HG03442 (cell line): ENCODE results near the gene ICA1.

Experiments
- ATAC-seq: cut with Tn5 transposase; IDR thresholded peaks from one replicate; pipeline ENCODE4 v1.9.1; 2021; ENCODE audit warnings: mild to moderate bottlenecking, moderate library complexity; ENCODE audit not compliant: unreplicated experiment

ICA1 gene

DNA sequence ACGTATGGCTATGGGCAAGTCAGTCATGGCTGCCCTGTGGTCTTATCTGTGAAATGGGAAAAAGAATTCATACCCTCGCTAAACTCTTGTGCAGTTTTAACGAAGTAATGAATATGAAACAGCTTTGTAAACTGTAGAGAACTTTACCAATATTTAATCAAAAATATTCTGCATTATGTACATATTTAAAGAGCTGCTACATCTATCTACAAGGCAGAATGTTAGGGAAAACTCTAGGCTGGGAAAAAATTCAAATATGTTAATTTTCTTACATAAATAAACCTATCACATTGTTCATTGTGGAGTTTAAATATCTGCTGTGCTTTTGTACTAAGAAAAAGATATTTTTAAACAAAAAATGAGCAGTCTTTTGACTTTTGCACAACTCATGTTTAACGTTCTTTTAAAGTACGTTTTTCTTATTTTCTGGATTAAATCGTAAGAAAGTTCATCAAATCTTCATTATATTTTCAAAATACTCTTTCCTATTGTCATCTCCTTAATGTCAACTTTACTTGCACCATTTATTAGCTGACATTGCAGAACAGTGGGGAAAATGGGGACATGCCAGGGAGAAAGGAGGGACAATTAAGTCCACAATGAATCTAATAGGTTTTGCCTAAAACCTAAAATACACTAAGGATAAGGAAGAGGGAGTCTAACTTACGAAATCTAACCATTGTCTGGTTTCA lies 57.5 kb downstream of the ICA1 start:
- no peak for ATAC-seq

DNA sequence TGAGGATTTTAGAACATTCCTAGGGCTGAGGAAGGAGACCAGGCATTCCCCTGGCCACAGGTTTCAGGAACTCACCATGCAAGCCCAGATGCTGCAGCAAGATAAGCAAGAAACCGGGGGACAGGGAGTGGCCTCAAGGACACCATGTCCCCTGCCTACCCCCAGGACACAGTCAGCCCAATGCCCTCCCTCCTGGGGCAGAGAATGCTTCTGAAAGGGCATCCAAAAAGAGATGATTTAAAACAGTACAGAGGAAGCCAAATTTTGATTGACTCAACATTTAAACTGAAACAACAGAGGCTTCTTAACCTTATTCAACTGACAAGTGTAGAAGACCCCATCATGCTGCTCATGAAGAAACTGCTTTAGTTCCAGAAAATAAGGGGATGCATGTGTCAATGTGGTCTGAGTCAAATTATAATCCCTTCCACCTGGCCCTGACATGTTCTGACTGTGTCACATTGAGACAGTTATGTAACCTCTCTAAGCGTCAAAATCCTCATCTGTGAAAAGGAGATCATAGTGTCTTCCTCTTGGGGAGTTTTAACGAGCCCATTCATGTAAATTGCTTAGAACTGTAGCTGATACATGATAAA lies 60.0 kb downstream of the ICA1 start:
- peak; percentile 50 for ATAC-seq

DNA sequence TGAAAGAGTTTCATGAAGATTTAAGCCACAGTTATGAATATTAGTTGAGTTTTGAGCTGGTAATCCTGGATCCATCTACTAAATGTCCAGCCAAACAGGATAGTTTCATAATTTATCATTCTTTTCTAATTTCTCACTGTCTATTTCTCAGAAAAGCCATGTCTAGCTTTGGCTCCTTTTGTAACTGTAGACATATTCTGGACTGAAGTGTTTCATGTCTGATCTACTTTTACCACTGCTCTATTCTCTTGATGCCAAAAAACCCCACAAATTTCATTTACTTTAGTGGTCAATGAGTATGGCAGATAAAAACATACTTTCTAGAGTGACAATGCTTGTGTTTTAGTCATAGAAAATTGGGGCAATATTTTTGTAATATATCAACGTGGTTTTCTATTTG lies 61.2 kb downstream of the ICA1 start:
- ATAC-seq, result no peak

DNA sequence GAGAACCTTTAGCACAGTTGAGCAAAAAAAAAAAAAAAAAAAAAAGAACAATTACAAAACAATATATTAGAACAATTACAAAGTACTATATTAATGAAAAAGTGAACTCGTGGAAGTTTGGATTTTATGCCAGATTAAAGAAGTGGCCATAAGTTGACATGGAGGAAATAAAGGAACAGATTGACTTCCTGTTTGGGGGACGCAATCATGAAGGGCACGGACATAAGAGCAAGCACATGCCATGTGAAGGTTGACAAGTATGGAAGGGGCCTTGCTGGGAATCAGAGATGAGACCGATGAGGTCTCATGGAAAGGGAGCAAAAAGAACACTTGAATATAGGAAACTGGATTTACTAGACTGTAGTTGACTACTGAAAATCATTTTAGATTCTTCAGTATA lies 61.7 kb downstream of the ICA1 start:
- ATAC-seq, result no peak

DNA sequence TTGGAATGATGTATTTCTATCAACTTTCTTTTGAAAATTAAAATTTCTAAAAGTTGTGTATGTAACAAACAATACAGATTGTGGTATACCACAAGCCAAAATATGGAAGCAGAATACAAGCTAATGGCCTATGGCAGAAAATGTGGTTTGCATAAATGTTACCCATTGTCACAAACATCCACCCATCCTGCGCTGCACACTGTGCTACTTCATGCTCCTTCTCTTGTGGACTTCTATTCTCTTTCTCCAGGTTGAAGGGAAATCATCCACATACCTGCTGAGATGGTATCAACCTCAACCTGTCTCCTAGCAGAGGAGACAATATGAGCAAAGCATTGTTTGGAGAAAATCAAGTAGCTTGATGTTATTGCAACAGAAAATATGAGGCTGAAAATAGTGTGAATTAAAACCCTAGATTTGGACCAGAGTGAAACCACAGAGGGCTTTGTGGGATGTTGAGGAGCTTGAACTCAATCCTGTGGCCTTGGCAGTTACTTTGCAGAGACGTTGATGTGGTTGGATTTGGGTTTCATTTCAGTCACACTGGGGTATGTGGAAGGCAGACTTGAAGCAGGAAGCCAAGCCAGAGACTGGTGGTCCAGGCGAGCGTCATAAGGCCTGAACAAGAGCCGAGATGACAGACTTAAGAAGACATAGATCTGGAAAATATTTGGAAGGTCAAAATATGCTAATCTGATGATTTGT lies 63.8 kb downstream of the ICA1 start:
- no peak for ATAC-seq

DNA sequence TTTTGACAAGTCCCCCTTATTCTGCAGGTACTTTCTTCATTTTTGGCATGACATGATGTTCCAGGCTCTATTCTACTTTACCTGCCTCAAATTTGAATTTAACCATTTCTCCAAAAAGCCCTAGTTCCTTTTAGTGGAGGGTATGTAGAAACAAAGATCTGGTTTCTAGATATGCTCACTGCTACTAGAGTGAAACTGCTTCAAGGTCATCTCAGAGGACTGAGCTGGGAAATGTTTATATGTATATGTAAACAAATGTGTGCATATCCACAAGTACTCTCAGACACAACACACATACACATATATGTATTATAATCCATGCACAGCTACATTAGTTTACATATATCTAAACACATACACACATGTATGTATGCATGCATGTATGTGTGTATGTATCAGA lies 69.1 kb downstream of the ICA1 start:
- no peak for ATAC-seq

DNA sequence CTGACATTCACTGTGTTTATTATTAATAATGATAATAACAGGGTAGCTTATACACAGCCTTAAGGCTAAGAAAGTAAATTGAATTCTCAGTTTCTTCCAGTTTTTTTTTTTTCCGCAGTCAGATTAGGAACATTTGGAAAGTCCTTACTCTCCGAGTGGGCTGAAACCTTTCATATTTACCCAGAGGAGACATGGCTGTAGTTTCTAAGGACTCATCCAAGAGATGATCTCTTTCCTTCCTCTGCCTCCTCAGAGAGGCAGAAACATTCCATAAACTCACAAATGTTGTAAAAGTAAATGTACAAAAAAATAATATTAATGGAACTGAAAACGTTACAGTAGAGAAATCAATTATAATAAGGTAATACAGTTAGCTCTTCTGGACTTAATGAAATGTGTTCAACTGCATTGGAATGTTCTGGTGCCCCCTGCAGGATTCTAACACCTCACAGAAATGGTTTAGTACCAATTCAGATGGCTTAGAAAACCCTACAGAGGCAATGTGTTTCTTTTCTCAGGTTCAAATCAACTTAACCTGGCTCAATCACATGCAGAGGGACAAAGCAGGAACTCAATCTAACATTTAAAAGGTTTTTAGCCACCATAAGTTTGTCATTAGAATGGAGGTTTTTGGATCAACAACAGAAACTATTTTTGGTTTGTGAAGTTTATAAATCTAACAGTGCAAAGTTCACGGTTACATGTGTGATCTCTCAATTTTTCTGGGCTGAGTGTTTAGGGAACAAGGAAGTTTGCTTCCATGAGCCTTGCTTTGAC lies 71.7 kb downstream of the ICA1 start:
- ATAC-seq, result peak; percentile 89

DNA sequence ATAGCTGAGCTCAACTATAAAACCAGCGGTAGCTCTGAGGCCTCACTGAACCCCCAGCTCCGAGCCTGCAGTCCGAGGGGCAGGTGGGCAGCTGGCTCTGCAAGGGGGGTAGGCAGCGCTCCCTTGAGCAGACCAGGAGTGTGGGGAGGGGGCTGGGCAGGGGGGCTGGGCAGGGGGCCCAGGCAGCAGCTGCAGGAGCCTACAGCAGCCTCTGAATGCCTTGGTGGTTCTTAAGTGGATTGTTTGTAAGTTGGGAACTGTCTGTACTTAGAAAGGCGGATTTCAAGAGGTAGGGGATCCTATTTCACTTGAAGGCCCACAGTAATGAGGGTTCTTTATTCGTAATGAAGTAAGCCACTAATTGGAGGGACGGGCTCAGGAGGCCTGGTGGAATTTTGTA lies 72.3 kb downstream of the ICA1 start:
- no peak for ATAC-seq

DNA sequence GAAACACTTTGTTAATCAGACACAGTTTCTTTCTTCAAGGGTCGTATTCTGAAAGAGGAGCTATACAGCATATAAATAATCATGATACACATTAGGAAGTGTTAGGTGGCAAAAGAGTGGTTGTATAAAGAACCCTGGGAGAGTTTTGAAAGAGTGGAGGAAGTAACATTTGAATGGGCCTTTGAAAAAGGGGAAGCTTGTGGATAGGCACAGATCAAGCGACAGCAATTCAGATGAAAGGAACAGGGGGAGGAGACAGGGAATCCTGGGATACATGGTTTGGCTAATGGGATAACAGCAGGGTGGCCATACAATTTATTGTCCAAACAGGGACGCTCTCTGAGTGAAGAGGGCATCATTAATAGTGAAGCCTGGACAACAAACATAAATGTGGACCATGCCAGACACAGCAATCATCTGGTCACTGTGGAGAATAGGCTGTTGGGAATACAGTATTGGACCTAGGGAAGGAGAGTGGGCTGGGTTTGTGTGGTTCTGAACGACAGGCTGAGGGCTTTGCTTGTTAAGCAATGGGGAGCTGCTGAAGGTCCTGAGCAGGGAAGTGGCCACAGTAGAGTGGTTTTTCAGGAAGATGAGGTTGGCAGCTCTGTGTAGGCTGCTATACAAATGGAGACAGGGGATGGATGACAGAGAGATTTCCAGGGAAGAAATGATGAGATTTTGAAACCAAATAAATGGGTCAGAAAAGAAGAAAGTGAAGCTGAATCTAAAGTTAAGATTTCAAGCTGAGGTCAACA lies 75.9 kb downstream of the ICA1 start:
- no peak for ATAC-seq

DNA sequence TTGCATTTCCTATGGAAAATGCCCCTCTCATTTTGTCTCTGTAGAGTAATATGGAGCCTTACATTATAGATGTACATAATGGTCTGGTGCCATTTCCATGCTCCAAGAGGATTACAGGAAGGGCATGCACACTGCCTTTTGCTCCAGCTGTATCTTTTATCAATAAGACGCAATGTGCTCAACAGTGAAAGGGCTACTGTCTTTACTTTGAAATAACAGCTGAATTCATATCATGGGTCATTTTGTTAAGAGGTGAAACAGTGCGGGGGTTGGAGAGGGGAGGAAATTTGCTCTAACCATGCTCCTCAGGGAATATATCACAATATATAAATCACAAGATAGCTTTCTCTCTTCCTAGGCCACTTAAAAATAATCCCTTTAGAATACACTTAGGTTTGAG lies 77.7 kb downstream of the ICA1 start:
- no peak for ATAC-seq

DNA sequence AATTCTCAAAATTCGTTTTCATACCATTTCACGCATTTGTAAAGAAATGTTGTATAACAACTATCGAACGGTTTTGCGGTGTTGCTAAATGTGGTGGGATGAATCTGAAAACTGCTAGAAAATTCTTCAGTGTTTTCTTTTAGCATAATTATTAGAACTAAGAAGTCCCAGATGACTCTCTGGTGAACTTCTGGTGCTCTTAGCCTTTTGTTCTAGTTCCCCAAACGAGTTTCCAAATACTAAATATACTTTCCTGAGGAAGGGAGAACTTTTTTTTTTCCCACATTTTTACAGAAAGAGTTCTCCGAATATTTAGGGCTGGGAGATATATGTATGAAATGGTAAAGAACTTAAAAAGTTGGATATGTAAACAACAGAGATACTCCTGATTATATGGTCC lies 82.5 kb downstream of the ICA1 start:
- no peak for ATAC-seq

DNA sequence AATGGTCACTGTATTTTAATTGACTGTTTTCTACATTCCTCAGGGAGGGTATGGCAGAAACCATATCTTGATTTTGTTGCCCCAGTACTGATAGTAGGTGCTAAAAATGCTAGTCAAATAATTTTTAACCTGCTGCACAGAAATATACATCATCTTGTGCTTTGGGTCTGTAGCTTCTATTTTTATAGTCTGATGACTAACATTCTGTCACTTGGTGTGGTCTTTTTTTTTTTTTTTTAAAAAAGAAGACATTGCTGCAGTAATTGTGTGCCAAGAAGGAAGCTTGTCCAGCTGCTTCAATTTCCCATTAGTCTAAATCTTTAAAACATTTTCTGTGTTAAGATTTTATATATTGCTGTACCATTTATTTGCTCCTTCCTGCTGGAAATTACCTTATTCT lies 83.6 kb downstream of the ICA1 start:
- no peak for ATAC-seq

DNA sequence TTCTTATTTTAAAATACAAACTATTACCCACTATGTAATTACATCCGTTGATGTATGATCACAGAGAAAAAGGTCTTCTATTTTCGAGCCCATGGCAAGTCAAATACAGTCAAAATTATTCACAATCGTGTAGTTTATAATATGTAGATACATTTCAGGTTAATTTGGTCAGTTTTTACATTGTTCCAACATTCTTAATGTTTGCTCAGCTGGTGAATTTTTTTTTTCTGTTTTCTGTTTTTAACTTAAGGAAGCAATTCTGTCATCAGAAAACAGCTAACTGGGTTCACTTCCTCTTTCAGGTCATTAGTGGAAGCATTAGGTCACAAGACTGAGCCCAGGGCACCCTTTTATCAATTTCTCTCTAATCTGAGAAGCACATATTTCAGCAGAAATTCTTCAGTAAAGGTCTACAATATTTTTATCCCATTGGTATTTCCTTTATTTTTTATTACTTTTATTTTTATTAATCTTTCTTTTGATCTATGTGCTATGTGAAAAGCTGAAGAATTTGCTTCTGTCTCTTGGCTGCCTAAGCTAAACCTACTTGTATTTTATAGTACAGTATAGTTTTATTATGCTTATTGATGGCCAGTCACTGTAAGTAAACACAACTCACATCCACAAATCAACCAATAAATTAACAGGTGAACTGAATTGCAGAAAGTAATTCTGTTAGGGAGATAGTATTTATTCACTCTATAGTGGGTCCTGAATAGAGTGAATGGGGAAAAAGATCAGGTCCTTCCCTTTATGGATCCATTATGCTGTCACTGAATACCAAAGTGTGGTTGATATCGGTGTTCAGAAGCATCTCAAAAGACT lies 84.6 kb downstream of the ICA1 start:
- ATAC-seq, result peak; percentile 35

DNA sequence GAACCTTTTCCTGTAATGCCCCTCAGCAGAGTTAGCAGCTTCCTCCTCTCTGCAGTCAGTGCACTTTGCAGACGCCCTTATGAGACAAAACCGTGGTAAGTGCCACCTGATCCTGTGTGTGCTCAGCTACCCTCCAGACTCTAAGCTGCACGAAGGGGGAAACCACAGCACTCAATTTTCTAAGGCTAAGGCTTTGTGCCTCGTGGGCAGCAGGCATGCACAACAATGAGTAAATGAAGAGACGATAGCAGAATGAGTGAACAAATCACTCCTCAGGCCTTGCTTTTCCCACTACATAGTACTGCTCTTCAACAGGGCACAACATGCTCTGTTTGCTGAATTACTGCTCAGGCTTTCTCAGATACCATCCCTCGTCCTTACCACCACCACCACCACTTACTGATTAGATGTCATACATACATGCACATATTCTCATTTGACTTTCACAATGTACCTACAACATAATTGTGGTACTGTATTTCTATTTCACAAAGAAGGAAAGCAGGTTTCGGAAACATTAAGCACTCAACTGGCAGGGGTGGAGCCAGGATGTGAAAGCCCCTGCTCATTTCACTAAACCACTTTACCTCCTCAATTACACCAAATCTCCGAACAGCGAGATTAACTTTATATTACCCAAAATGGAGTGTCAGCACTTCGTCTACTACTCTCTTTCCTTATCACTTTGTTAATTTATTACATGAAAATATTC lies 85.4 kb downstream of the ICA1 start:
- ATAC-seq, result peak; percentile 70

DNA sequence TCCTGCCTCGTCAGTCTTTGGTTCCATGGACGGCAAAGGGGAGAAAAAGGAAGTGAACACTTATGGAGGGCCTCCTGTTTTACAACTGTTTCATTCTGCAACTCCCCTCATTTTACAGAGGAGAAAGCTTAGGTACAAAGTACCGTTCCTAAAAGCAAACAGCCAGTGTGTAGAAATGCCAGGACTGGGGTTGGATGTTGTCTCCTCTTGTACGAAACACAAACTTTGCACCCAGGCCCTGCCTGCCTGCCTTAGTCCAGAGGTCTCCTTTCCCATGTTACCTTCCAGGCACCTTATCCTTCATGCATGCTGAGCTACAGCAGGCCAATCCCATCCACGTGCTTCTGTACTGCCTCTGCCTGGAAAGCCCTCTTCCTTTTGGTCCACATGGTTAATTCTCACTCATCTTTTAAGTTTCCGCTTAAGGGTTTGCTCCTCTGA lies 86.0 kb downstream of the ICA1 start:
- ATAC-seq, result no peak

DNA sequence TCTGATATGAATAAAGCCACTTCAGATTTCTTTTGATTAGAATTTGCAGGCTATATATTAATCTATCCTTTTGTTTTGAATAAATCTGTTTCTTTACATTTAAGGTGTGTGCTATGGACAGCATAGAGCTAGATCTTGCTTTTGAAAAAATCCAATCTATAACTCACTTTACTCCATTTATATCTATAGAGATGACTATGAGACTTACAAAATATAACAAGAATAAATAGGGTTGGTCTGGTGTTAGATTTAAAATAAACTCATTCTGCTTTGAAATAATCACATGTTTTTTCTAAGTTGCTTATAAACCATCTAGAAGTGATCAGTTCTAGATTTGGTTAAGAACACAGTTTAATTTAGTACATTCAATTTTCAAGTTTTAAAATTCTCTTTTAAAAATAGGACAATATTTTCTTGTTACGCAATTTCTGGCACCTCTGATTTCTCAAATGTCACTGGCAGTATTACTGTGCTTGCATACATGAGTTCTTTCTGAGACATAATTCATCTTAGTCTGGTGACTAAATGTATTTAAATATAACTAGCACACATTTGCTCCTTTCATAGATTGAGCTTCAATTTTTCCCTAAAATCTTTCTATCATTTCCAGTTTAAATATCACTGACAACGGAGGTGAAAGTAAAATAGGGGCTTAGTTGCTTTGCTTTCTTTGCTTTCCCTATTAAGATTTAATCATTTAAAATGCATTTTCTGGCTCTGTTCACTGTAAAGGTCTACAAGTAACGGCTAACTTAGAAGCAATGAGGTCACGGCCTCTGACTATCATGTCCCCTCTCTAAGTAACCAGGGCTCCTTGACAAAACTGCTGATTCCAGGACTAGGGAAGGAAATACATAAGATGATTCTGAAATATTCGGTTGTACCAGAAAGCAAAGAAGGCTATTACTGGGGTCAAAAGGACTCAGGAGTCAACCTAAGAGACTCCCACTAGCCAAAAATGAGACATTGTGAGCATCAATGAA lies 89.3 kb downstream of the ICA1 start:
- ATAC-seq, result no peak

DNA sequence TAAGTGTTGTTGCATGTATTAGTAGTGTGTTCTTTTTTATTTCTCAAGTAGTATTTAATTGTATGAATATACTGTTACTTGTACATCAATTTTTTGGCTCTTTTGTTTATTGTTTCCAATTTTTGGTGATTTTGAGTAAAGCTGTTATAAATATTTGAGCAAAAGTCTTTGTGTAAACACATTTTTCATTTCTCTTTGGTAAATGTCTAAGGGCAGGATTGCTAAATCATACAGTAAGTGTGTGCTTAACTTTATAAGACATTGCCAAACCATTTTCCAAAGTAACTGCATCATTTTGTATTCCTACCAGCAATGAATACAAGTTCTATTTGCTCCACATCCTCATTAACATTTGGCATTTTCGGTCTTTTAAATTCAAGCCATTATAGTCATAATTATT lies 92.8 kb downstream of the ICA1 start:
- ATAC-seq, result no peak

DNA sequence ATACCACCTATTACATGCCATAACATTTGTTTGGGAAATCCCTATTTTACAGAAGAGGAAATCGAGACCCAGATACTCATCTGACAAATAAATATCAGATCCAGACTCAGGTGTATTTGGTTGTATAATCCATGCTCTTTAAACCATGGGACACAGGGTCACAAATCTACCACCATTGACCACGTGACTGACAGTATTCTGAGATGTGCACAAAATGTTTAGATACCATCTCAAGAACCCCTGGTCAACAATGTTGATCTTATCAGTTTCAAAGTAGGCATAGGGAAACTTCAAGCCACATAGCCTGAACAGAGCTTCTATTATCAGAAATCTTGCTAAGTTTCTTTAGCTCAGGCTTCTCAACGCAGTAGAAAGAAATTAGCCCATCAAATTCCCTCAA lies 93.6 kb downstream of the ICA1 start:
- no peak for ATAC-seq
